ENCODE results near the gene CFAP210. TPM values are rescaled to one million over a fixed set of nuclear protein-coding genes. Genes with fewer than 3 reads are reported as not detected.
A peak's percentile ranks its signal among the peaks of the same experiment; 100 is the strongest.

The CFAP210 gene
- total and polyA plus RNA-seq, 10 of the 15 experiments (the other 5 are each of a cell fraction or from before 2014, with no cell fraction given), result not detected

GRCh38 chr2:169694894-169695260, 672 bp upstream of the CFAP210 start:
- Histone ChIP-seq H3K27ac (ENCODE audit: control insufficient read depth, insufficient read depth) (peak overlapping the region; percentile 74), H3K4me3 (peak overlapping the region; percentile 81), H3K79me2 (ENCODE audit: control insufficient read depth, insufficient read depth, low read length) (no peaks in the 10 kb centered on the region), H3K4me2 (ENCODE audit: control insufficient read depth, insufficient read depth) (peak overlapping the region; percentile 99), H4K20me1 (ENCODE audit: control insufficient read depth, insufficient read depth) (no peaks in the 10 kb centered on the region), H3K9me3 (replicated peaks; ENCODE audit: control insufficient read depth, insufficient read depth, low read length) (no peaks in the 10 kb centered on the region; the same call in 1 of the 3 replicates), H3K36me3 (ENCODE audit: control insufficient read depth in 2 of 2, insufficient read depth in 2 of 2, low read length in 1 of 2) (no peaks in the 10 kb centered on the region), H3K27me3 (replicated peaks in 1 of 2; ENCODE audit: control insufficient read depth in 2 of 2, insufficient read depth in 2 of 2, low read length in 1 of 2) (0 out of 4 replicates have a peak, but pooled peaks cover 0 to 5% of the 10 kb centered on the region in 2 experiments), H3K4me1 (ENCODE audit: control insufficient read depth, insufficient read depth, low read length) (no peaks in the 10 kb centered on the region), H3K9ac (ENCODE audit: control insufficient read depth, insufficient read depth, low read length) (peak overlapping the region; percentile 76), H2AFZ (ENCODE audit: control insufficient read depth, low read depth, low read length) (peak overlapping the region; percentile 98)
- FAIRE-seq (no peak), ATAC-seq (no peak), DNase-seq (ENCODE audit: low read depth, low spot score) (no peak)
- in situ Hi-C loops (cut with MboI) (no loop called here), intact Hi-C loops (cut with micrococcal nuclease; ENCODE audit: unreplicated experiment) (loop anchor here (2.0 kb wide), 1 partner anchor 38 kb away; the partner anchor contains the start of gene KLHL23)
- POLR2A ChIA-PET, result interaction anchor here (0.9 to 1.1 kb wide), 2 partner anchors 43 to 111 kb away, joined by 3 read pairs; partner anchors contain the start of gene PPIG
- CTCF ChIA-PET, result interaction anchor here (0.6 kb wide), 1 partner anchor 110 kb away, joined by 3 read pairs; no protein-coding TSS in a partner anchor
- no peak for TF ChIP-seq ZBED1 (IDR thresholded peaks at IDR 0.05; ENCODE audit: borderline replicate concordance)
- TF ChIP-seq NRF1 (conservative IDR thresholded peaks at IDR 0.05; ENCODE audit: low read depth, low read length), result no peak
- TF ChIP-seq RAD51 (IDR thresholded peaks at IDR 0.05), result no peak
- TF ChIP-seq NR2C1 (IDR thresholded peaks at IDR 0.05), result no peak
- no peak for TF ChIP-seq WRNIP1 (IDR thresholded peaks at IDR 0.05; ENCODE audit: borderline replicate concordance, low read depth, low read length)
- no peak for TF ChIP-seq CBFB (IDR thresholded peaks at IDR 0.05; ENCODE audit: low read depth)
- TF ChIP-seq RFX5 (IDR thresholded peaks at IDR 0.05; ENCODE audit: low read depth, low read length), result no peak
- TF ChIP-seq GATAD2B (conservative IDR thresholded peaks at IDR 0.05; ENCODE audit: low read depth), result no peak
- 12% methylated on average over 8 of the region's 8 CpGs for WGBS (ENCODE audit: insufficient coverage, insufficient replicate concordance, low lambda C conversion rate, missing lambda C conversion rate)
- no TSS peak for BruUV-seq (replicated peaks)
- SMC1A ChIA-PET (ENCODE audit: uncharacterized antibody, unreplicated experiment), result interaction anchor here (3.6 kb wide), 1 partner anchor 38 kb away, joined by 9 read pairs; the partner anchor contains the start of gene KLHL23
- RAD21 ChIA-PET (ENCODE audit: unreplicated experiment), result interaction anchor here (0.6 kb wide), 1 partner anchor 40 kb away, joined by 3 read pairs; no protein-coding TSS in a partner anchor

All from GM12878 (cell line).